Ectodermal cell (in vitro differentiated cells): ENCODE measurements around the gene UBALD1.
"Not testable (repeated sequence)": the region's sequence is repeated elsewhere in the genome, so short reads cannot be mapped to it uniquely, and the experiment has no call there.

Source experiments
- H3K27ac ChIP-seq: 2 replicates; pipeline ENCODE4 v1.7.0; 2013; ENCODE audit warnings: mild to moderate bottlenecking, low read depth, low read length; ENCODE audit not compliant: insufficient read depth, poor library complexity, severe bottlenecking
- H3K27me3 ChIP-seq: 2 replicates; pipeline ENCODE4 v1.7.0; 2013; ENCODE audit warnings: mild to moderate bottlenecking, low read length; ENCODE audit not compliant: insufficient read depth, control insufficient read depth, poor library complexity, severe bottlenecking
- H3K36me3 ChIP-seq: one replicate; pipeline ENCODE4 v1.7.0; 2013; ENCODE audit warnings: low read length; ENCODE audit not compliant: control insufficient read depth, insufficient read depth
- H3K4me1 ChIP-seq: one replicate; pipeline ENCODE4 v1.7.0; 2013; ENCODE audit warnings: low read length; ENCODE audit not compliant: control insufficient read depth, insufficient read depth
- H3K4me3 ChIP-seq: 2 replicates; pipeline ENCODE4 v1.7.0; 2013; ENCODE audit warnings: low read depth, low read length, control low read depth; ENCODE audit not compliant: insufficient read depth
- H3K9me3 ChIP-seq: 2 replicates; pipeline ENCODE4 v1.7.0; 2013; ENCODE audit warnings: mild to moderate bottlenecking, low read length, moderate library complexity; ENCODE audit not compliant: control insufficient read depth
- WGBS, 2 experiments: methylation state at CpG; one replicate each; pipeline ENCODE4 v1.1.7; 2013; ENCODE audit warnings: missing lambda C conversion rate in 2 of 2; 5-methylcytosine and 5-hydroxymethylcytosine counted together

Gene UBALD1

DNA sequence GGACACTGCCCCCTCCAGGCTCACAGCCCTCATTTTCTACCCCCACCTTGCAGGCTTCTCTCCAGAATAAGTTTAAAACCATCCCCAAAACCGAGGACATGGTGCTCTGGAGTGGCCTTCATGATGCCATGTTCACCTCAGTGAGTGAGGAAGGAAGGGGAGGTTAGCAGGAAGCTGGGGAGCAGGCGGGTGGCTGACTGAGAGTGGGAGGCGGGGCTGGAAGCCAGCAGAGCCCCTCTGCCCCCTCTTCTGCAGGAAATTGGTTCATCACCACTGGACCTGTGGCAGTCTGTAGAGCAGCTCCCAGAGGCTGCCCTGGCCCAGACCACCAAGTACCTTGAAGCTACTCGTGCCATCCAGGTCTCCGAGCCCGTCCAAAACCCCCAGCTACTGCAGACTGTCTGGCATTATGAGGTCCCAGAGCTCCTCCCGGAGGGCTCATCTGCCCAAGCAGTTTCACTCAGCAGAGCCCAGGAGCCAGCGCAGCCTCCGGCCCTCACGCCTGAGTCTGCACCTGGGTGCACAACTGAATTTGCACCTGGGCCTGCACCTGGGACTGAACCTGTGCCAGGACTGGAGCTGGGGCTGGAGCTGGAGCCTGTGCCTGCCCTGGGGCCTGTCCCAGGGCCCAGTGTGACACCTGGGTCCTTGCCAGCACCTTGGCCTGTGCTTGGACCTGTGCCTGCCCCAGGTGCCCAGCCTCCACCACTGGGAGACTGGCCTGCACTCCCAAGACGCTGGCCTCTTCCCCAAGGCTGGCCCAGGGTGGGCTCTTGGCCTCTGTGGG, 39.6 kb downstream of the UBALD1 start:
- WGBS, 2 experiments, result 84 to 86% methylated on average over 11 of the region's 11 CpGs
- Histone ChIP-seq H3K27me3 (no peaks in the 10 kb centered on the region), H3K27ac (no peak overlapping the region), H3K4me1 (no peaks in the 10 kb centered on the region), H3K4me3 (no peak overlapping the region), H3K36me3 (no peaks in the 10 kb centered on the region), H3K9me3 (no peaks in the 10 kb centered on the region)

DNA sequence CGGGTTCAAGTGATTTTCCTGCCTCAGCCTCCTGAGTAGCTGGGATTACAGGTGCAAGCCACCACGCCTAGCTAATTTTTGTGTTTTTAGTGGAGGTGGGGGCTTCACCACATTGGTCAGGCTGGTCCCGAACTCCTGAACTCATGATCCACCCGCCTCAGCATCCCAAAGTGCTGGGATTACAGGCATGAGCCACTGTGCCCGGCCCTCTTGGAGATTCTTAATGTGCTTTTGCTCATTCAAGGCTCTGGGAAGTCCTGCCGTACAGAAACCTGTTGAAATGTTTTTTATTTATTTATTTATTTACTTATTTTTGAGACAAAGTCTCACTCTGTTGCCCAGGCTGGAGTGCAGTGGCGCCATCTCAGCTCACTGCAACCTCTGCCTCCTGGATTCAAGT, 40.8 kb downstream of the UBALD1 start:
- H3K27me3 ChIP-seq, H3K4me3 ChIP-seq, H3K27ac ChIP-seq, H3K4me1 ChIP-seq, H3K36me3 ChIP-seq, H3K9me3 ChIP-seq: not testable (repeated sequence)
- WGBS, 2 experiments, result 93 to 95% methylated on average over 6 of the region's 7 CpGs

DNA sequence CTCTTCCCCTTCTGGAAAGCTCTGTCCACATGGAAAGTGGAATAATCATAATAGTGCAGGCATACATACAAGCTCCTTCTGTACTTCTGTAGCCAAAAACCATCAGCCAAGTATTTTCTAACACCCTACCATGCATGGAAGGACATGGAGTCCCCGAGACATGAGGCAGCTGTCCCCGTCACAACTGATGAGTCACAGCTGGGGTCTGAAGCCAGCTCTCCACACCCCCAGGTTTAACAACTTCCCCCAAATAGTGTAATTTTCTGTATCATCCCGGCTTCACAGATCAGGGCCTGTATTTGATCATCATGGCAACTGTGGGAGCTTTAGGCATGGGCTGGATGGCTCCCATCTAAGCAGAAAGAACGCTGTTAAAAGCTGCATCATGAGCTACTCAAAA, 42.0 kb downstream of the UBALD1 start:
- no peaks in the 10 kb centered on the region for H3K36me3 ChIP-seq
- H3K27me3 ChIP-seq, result no peaks in the 10 kb centered on the region
- no peak overlapping the region for H3K4me3 ChIP-seq
- WGBS, 2 experiments, result 70 to 71% methylated on average over 4 of the region's 4 CpGs
- H3K4me1 ChIP-seq, result no peaks in the 10 kb centered on the region
- no peak overlapping the region for H3K27ac ChIP-seq
- H3K9me3 ChIP-seq, result no peaks in the 10 kb centered on the region

DNA sequence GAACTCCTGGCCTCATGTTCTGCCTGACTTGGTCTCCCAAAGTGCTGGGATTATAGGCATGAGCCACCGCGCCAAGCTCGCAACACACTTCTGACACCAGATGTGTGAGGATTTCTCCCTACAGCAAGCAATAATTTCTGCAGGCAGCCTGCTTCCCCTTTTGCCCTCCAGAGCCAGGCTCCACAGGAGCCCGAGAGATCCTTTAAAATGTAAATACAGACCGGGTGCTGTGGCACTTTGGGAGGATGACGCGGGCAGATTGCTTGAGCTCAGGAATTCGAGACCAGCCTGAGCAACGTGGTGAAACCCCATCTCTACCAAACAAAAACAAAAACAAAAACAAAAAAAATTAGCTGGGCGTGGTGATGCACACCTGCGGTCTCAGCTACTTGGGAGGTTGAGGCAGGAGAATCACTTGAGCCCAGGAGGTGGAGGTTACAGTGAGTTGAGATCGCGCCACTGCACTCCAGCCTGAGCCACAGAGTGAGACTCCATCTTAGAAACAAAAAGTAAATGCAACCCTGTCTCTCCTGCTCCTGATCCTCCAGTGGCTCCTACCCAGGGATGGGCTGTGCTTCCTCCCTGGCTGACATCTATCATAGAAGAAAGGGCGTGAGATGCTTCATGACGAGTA, 43.9 kb downstream of the UBALD1 start:
- Histone ChIP-seq H3K27me3 (no peaks in the 10 kb centered on the region), H3K4me1 (no peaks in the 10 kb centered on the region), H3K4me3 (no peak overlapping the region), H3K36me3 (no peaks in the 10 kb centered on the region), H3K27ac (no peak overlapping the region), H3K9me3 (no peaks in the 10 kb centered on the region)
- WGBS, 2 experiments, result 31% methylated on average over 15 of the region's 15 CpGs

DNA sequence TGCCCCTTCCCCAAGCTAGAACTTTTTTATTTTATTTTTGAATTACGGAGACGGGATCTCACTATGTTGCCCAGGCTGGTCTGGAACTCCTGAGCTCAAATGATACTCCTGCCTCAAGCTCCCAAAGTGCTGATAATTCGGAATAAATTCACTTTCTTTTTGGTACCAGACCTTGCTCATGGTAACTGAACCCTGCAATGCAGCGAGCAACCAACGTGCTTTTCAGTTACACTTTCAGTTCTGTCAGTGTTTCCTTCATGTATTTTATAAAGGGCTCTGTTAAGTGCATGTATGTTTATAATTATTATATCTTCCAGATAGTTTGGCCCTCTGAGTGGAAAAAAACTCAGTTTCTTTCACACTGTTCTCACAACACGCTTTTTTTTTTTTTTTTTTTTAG, 44.6 kb downstream of the UBALD1 start:
- H3K27ac ChIP-seq, result no peak overlapping the region
- WGBS, 2 experiments, result 77 to 86% methylated on average over 6 of the region's 6 CpGs
- H3K4me3 ChIP-seq, result no peak overlapping the region
- no peaks in the 10 kb centered on the region for H3K36me3 ChIP-seq
- no peaks in the 10 kb centered on the region for H3K4me1 ChIP-seq
- H3K27me3 ChIP-seq, result no peaks in the 10 kb centered on the region
- no peaks in the 10 kb centered on the region for H3K9me3 ChIP-seq

DNA sequence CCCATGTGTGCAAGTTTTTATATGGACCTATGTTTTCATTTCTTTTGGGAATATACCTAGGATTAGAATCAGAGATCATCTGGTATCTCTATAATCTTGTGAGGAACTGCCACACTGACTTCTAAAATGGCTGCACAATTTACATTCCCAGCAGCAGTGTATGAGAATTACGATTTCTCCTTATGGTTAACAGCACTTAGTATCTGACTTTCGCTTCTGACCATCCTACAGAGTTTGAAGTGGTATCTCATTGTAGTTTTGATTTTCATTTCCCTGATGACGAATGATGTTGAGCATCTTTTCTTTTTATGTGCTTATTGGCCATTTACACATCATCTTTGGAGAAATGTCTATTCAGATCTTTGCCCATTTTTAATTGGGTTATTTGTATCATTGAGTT, 48.5 kb downstream of the UBALD1 start:
- Histone ChIP-seq H3K27ac (no peak overlapping the region), H3K4me3 (no peak overlapping the region), H3K9me3 (no peaks in the 10 kb centered on the region), H3K27me3 (no peaks in the 10 kb centered on the region), H3K36me3 (no peaks in the 10 kb centered on the region), H3K4me1 (no peaks in the 10 kb centered on the region)
- WGBS, 2 experiments, result 96 to 98% methylated on average over 3 of the region's 3 CpGs

DNA sequence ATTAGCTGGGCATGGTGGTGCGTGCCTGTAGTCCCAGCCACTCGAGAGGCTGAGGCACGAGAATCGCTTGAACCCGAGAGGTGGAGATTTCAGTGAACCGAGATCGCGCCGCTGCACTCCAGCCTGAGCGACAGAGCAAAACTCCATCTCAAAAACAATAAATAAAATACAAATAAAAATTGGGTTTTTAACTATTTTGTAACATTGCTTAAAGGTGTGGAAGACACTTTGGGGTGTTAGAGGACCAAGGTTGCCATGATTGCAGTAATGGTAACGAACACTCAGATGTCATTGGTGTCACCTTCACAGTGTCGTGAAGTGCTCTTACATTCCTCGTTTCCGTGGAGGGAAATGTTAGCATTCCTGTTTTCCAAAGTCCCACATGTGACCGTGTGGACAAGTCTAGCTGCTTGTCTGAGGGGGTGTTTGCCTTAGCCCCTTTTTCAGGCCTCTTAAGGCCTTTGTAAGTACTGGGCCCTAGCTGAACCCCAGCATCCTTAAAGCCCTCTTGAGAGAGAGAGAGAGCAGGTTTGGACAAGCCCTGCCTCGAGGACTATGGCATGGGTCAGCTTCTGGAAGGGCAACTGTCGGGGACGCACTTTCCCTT, 49.9 kb downstream of the UBALD1 start:
- Histone ChIP-seq H3K27me3 (no peaks in the 10 kb centered on the region), H3K4me3 (no peak overlapping the region), H3K4me1 (no peaks in the 10 kb centered on the region), H3K27ac (no peak overlapping the region), H3K9me3 (no peaks in the 10 kb centered on the region), H3K36me3 (no peaks in the 10 kb centered on the region)
- WGBS, 2 experiments, result 91 to 94% methylated on average over 16 to 18 of the region's 18 CpGs

DNA sequence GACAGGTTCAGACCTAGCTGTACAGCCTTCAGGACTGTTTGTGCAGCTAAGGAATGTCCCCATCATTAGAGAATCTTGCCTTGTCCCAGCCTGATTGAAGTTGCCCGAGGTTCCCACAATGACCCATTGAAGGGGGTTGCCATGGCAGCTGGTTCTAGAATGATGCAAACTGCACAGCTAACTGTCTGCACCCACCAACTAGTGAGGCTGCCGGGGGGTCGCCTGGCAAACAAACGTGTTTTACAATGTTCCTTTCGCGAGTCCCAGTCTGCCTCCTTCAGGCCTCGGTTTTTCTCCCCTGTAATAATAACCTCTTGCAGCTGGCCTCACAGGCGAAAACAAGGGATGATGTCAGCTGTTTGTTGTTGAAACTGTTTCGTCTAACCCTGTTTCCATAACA, 53.1 kb downstream of the UBALD1 start:
- Histone ChIP-seq H3K9me3 (no peaks in the 10 kb centered on the region), H3K27me3 (no peaks in the 10 kb centered on the region), H3K4me1 (no peaks in the 10 kb centered on the region), H3K4me3 (no peak overlapping the region), H3K27ac (no peak overlapping the region), H3K36me3 (no peaks in the 10 kb centered on the region)
- 70 to 71% methylated on average over 9 of the region's 9 CpGs for WGBS, 2 experiments
